ENCODE data around the gene RHD.
A peak's percentile ranks its signal among the peaks of the same experiment; 100 is the strongest.
"Not testable (repeated sequence)": the region's sequence is repeated elsewhere in the genome, so short reads cannot be mapped to it uniquely, and the experiment has no call there.

The RHD gene

DNA sequence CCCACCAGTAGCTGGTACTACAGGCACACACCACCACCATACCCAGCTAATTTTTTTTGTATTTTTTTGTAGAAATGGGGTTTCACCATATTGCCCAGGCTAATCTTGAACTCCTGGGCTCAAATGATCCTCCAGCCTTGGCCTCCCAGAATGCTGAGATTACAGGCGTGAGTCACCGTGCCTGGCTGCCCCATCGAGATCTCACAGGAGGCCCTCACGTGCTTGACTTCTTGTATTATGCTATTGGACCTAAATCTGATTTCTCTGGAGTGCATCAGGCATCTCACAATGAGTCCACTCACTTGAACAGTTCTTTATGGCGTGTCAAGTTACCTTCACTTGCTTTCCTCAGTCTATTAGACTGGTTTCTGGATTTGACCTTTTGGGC, 15.7 kb upstream of the RHD start:
- no peak for DNase-seq (ENCODE audit: extremely low read depth in 1 of 2, low read depth in 1 of 2)

GRCh38 chr1:25257196-25257595, 15.1 kb upstream of the RHD start:
- no peak for DNase-seq (ENCODE audit: extremely low read depth in 1 of 2, low read depth in 1 of 2)

GRCh38 chr1:25259813-25260212, 12.5 kb upstream of the RHD start:
- DNase-seq (ENCODE audit: extremely low read depth in 1 of 2, low read depth in 1 of 2) = not testable (repeated sequence)

- DNase-seq (ENCODE audit: extremely low read depth in 1 of 2, low read depth in 1 of 2) = not testable (repeated sequence)
These were observed 12.0 kb upstream of the RHD start for GRCh38 chr1:25260336-25260735.

- DNase-seq (ENCODE audit: extremely low read depth in 1 of 2, low read depth in 1 of 2) = not testable (repeated sequence)
These were observed 5.6 kb upstream of the RHD start for GRCh38 chr1:25266554-25267287.

GRCh38 chr1:25267288-25268142, 4.8 kb upstream of the RHD start:
- peak; percentile 70 to 86 for DNase-seq (ENCODE audit: extremely low read depth in 1 of 2, low read depth in 1 of 2)

DNA sequence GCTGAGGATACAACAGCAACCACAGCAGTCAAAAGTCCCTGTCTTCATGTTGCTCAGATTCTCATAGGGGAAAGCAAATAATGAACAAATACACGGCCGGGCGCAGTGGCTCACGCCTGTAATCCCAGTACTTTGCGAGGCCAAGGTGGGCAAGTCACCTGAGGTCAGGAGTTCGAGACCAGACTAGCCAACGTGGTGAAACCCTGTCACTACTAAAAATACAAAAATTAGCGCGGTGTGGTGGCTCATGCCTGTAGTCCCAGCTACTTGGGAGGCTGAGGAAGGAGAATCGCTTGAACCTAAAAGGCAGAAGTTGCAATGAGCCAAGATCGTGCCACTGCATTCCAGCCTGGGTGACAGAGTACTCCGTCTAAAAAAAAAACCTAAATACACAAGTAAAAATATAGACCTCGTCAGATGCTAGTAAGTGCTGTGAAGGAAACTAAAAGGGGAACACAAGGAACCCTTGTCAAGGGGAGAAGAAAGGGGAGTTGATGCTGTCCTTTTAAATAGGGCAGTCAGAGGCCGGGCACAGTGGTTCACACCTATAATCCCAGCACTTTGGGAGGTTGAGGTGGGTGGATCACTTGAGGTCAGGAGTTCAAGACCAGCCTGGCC, 4.1 kb upstream of the RHD start:
- DNase-seq (ENCODE audit: extremely low read depth in 1 of 2, low read depth in 1 of 2) = not testable (repeated sequence)

- DNase-seq (ENCODE audit: extremely low read depth in 1 of 2, low read depth in 1 of 2) = not testable (repeated sequence)
These were observed 3.3 kb downstream of the RHD start for GRCh38 chr1:25275648-25276047.

GRCh38 chr1:25277295-25277694, 5.0 kb downstream of the RHD start:
- not testable (repeated sequence) for DNase-seq (ENCODE audit: extremely low read depth in 1 of 2, low read depth in 1 of 2)

DNA sequence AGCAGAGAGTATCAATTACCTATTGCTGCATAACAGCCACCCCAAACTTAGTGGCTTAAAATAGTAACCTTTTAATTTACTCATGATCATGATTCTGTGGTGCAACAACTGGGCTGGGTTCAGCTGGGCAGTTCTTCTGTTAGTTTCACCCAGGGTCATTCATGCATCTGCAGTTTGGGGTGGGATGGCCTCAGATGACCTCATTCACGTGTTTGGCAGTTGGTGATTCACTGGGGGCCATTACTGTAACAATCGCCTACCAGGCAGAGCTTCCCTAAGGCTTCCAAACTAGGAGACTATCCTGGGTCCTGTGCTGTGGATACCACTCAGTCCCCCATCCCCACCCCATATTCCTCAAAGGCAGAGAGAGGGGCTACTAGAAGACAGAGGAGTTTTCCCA, 6.0 kb downstream of the RHD start:
- not testable (repeated sequence) for DNase-seq (ENCODE audit: extremely low read depth in 1 of 2, low read depth in 1 of 2)

- DNase-seq (ENCODE audit: extremely low read depth in 1 of 2, low read depth in 1 of 2) = not testable (repeated sequence)
These were observed 6.5 kb downstream of the RHD start for GRCh38 chr1:25278790-25279189.

GRCh38 chr1:25279693-25280111, 7.4 kb downstream of the RHD start:
- DNase-seq (ENCODE audit: extremely low read depth in 1 of 2, low read depth in 1 of 2) = not testable (repeated sequence)

DNA sequence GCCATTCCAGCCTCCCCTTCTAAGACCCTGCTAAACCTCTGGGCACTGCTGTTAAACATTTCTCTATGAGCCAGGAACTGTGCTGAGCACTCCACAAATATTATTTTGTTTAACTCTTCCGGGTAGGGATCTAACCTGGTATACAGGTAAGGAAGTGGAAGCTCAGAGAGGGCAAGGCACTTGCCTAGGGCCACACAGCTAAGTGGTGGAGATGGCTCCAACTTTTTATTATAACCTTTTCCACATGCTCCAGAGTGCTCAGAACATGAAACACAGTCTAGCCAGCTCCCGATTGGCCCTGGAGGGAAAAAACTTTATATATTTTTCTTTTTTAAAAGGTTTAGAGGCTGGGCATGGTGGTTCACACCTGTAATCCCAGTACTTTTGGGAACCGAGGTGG, 13.6 kb downstream of the RHD start:
- DNase-seq (ENCODE audit: extremely low read depth in 1 of 2, low read depth in 1 of 2) = not testable (repeated sequence)

DNA sequence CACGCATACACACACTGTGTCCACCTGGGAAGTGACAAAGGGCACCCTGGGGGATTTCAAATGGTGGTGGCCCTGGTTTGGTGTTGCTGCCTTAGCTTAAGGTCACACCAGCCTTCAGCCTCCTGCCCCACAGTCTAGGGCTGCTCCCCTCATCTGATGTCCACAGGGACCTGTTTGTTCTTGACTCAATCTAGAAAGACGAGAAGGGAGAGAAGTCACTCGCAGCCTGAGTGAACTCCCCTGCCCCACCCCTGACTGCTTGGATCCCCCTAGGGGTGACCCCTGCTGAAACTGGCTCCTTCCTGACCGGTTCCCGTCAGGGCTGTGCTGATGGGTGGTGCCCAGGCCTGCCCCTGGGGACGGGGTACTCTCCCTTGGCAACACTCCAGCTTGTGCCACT, 14.9 kb downstream of the RHD start:
- DNase-seq (ENCODE audit: extremely low read depth in 1 of 2, low read depth in 1 of 2) = not testable (repeated sequence)

- DNase-seq (ENCODE audit: extremely low read depth in 1 of 2, low read depth in 1 of 2) = not testable (repeated sequence)
These were observed 16.3 kb downstream of the RHD start for GRCh38 chr1:25288573-25289101.

GRCh38 chr1:25290043-25290442, 17.7 kb downstream of the RHD start:
- DNase-seq (ENCODE audit: extremely low read depth in 1 of 2, low read depth in 1 of 2) = not testable (repeated sequence)

GRCh38 chr1:25293426-25293825, 21.1 kb downstream of the RHD start:
- DNase-seq (ENCODE audit: extremely low read depth in 1 of 2, low read depth in 1 of 2) = not testable (repeated sequence)

DNA sequence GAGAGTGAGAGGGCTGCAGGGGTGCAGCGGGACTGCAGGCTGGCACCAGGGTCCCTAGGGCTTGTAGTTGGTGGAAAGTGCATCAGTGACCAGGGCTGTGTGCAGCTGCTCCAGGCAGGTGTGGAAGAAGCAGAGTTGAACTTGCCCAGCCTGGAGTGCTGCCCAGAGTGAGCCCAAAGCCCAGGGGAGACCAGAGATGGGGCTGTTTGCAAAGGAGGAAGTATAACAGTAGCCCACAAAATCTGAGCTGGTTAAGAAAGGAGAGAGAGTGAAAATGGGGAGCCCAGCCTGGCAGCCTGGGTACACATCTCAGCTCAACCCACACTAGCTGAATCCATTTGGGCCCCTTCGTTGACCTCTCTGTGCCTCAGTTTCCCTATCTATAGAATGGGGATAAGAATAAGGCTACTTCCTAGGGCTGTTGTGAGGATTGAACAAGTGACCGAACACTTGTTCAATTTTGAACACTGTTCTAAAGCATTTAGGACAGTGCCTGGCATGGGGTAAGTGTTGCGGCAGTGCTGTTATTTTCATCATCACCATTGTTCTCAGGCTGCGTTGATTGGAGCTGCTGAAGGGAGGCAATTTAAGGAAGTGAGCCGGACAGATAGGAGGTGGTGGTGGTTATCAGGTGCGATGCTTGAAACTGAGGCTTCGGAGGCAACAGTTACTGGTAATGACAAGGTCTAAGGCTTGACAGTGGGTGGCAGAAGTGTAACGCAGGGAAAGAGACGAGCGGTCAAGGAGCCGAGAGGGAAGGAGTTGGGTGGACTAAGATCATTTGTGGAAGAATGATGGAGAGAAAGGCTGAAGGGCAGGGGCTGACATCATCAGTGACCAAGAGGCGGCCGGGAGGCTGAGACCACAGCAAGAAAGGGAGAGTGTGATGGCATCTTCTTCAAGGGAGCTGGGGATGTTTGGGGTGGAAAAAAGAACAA, 22.8 kb downstream of the RHD start:
- DNase-seq (ENCODE audit: extremely low read depth in 1 of 2, low read depth in 1 of 2) = not testable (repeated sequence)

GRCh38 chr1:25296501-25296900, 24.2 kb downstream of the RHD start:
- DNase-seq (ENCODE audit: extremely low read depth in 1 of 2, low read depth in 1 of 2) = not testable (repeated sequence)

DNA sequence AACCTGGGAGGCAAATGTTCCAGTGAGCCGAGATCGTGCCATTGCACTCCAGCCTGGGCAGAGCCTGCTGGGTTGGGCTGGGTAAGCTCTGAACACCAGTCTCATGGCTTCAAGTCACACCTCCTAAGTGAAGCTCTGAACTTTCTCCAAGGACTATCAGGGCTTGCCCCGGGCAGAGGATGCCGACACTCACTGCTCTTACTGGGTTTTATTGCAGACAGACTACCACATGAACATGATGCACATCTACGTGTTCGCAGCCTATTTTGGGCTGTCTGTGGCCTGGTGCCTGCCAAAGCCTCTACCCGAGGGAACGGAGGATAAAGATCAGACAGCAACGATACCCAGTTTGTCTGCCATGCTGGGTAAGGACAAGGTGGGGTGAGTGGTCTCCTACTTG, 28.4 kb downstream of the RHD start:
- not testable (repeated sequence) for DNase-seq (ENCODE audit: extremely low read depth in 1 of 2, low read depth in 1 of 2)

Measured in activated CD8-positive, alpha-beta memory T cell treated with anti-CD3 and anti-CD28 coated beads for 1 hour (primary cell).